HepG2 (cell line): ENCODE data around the gene CKAP2L. TPM values are rescaled to one million over a fixed set of nuclear protein-coding genes. Genes with fewer than 3 reads are reported as not detected.

Source experiments
- ATAC-seq: fragments of 200-7000 bp; cut with Tn5 transposase; 3 replicates; pipeline ENCODE4 v1.9.1; 2020; ENCODE audit warnings: mild to moderate bottlenecking, moderate library complexity
- BruUV-seq: library from RNA; stranded (reverse); fragments of 400-500 nt; replicated peaks from 2 replicates; lab custom pipeline; 2021; lab: Mats Ljungman, UMichigan
- CTCF ChIA-PET: fragments of 300-600 bp; formaldehyde crosslinking; extraction: SDS; loops from one replicate; lab custom pipeline; 2021; ENCODE audit warnings: low total read pairs, inconsistent platforms, low intra/inter-chr PET ratio; lab: Yijun Ruan, JAX
- POLR2A ChIA-PET: fragments of 350-600 bp; sonication (Branson Sonifier 250); formaldehyde crosslinking; loops from one replicate; lab custom pipeline; 2020; ENCODE audit warnings: antibody characterized with exemption, inconsistent platforms; lab: Yijun Ruan, JAX
- DNase-seq: peaks from one replicate; pipeline ENCODE4 v3.0.0-alpha.2; 2015; ENCODE audit warnings: low spot score
- FAIRE-seq: peaks from 3 replicates; lab custom pipeline; 2011; peaks lifted over from hg19 to GRCh38; lab: Jason Lieb, UNC
- H2AFZ ChIP-seq: one replicate; pipeline ENCODE4 v1.6.1; 2011; ENCODE audit warnings: low read length, inconsistent platforms
- H3K27ac ChIP-seq: fragments of 300-600 bp; 3 replicates; pipeline ENCODE4 v1.8.0; 2011; ENCODE audit warnings: mixed run types, mild to moderate bottlenecking, mixed read lengths, low read length, inconsistent platforms; ENCODE audit not compliant: insufficient read depth; ENCODE audit errors: extremely low read length
- H3K27me3 ChIP-seq, 2 experiments: fragments of 200-600 bp in 1 of 2; 2 replicates in 1 of 2; 3 replicates in 1 of 2; pipeline versions ENCODE4 v1.6.0 to v1.8.0; 2011; ENCODE audit warnings: low read length in 2 of 2, mild to moderate bottlenecking in 2 of 2, moderate library complexity in 2 of 2, inconsistent platforms in 1 of 2; ENCODE audit not compliant: insufficient read depth in 2 of 2, control insufficient read depth in 1 of 2
- H3K36me3 ChIP-seq, 2 experiments: fragments of 200-600 bp in 1 of 2; replicated peaks in 1 of 2; 2 replicates in 1 of 2; 3 replicates in 1 of 2; pipeline versions ENCODE4 v1.5.1 to v1.8.0; 2011; ENCODE audit warnings: low read length in 2 of 2, inconsistent platforms in 1 of 2; ENCODE audit not compliant: insufficient read depth in 2 of 2, control insufficient read depth in 1 of 2
- H3K4me1 ChIP-seq: 2 replicates; pipeline ENCODE4 v1.5.1; 2012; ENCODE audit warnings: low read length, inconsistent platforms; ENCODE audit not compliant: insufficient read depth
- H3K4me2 ChIP-seq: 2 replicates; pipeline ENCODE4 v1.6.0; 2011; ENCODE audit warnings: low read depth, low read length, inconsistent platforms
- H3K4me3 ChIP-seq, 3 experiments: fragments of 200-600 bp in 1 of 3; sonication (generic), shearing (Covaris generic) in 1 of 3; replicated peaks in 1 of 3; 2 replicates each; pipeline ENCODE4 v1.5.1; 2011 to 2016; ENCODE audit warnings: low read length in 3 of 3, inconsistent platforms in 2 of 3, low read depth in 2 of 3, mild to moderate bottlenecking in 2 of 3, control low read depth in 1 of 3, mixed read lengths in 1 of 3; ENCODE audit not compliant: insufficient read depth in 1 of 3
- H3K79me2 ChIP-seq: one replicate; pipeline ENCODE4 v1.6.1; 2011; ENCODE audit warnings: low read length, inconsistent platforms; ENCODE audit not compliant: insufficient read depth
- H3K9ac ChIP-seq: 2 replicates; pipeline ENCODE4 v1.6.0; 2011; ENCODE audit warnings: mild to moderate bottlenecking, low read depth, low read length, inconsistent platforms; ENCODE audit not compliant: insufficient read depth
- H3K9me3 ChIP-seq: 2 replicates; pipeline ENCODE4 v1.5.1; 2012; ENCODE audit warnings: mild to moderate bottlenecking, low read length
- H4K20me1 ChIP-seq: 2 replicates; pipeline ENCODE4 v1.6.0; 2011; ENCODE audit warnings: inconsistent platforms, mild to moderate bottlenecking, low read length, moderate library complexity; ENCODE audit not compliant: insufficient read depth
- BRD4 ChIP-seq: sonication (generic); formaldehyde crosslinking; IDR thresholded peaks from 2 replicates; pipeline ENCODE4 v1.4.0; 2020; ENCODE audit warnings: missing genetic modification reagents
- IKZF1 ChIP-seq: fragments of 450-650 bp; IDR thresholded peaks from 2 replicates; pipeline ENCODE4 v1.7.1; 2016
- JUND ChIP-seq: sonication (generic); formaldehyde crosslinking; IDR thresholded peaks from 2 replicates; pipeline ENCODE4 v1.8.0; 2022; ENCODE audit warnings: mild to moderate bottlenecking, missing genetic modification reagents
- ZNF484 ChIP-seq: sonication (generic); formaldehyde crosslinking; IDR thresholded peaks from 2 replicates; pipeline ENCODE4 v1.5.1; 2020; ENCODE audit warnings: mild to moderate bottlenecking, low read depth, missing genetic modification reagents, borderline replicate concordance
- ZNF564 ChIP-seq: sonication (generic); formaldehyde crosslinking; IDR thresholded peaks from 2 replicates; pipeline ENCODE4 v1.8.1; 2023; ENCODE audit warnings: mild to moderate bottlenecking, missing genetic modification reagents
- ZNF749 ChIP-seq: sonication (generic); formaldehyde crosslinking; IDR thresholded peaks from 2 replicates; pipeline ENCODE4 v1.8.0; 2022; ENCODE audit warnings: mild to moderate bottlenecking, missing genetic modification reagents, moderate library complexity, borderline replicate concordance
- ZNF781 ChIP-seq: sonication (generic); formaldehyde crosslinking; IDR thresholded peaks from 2 replicates; pipeline ENCODE4 v1.5.1; 2020; ENCODE audit warnings: borderline replicate concordance, mild to moderate bottlenecking, missing genetic modification reagents; ENCODE audit errors: not compliant biosample characterization
- WGBS: methylation state at CpG from one replicate; pipeline ENCODE4 v1.1.6; 2017; ENCODE audit warnings: low lambda C conversion rate; 5-methylcytosine and 5-hydroxymethylcytosine counted together
- in situ Hi-C: cut with HindIII; loops from 2 replicates; pipeline ENCODE4 v1.10.0; 2017; ENCODE audit warnings: low pct_unique_long_range_greater_than_20kb; ENCODE audit not compliant: extremely low pct_ligation_motif_present
- intact Hi-C: fragments of 100-400 bp; cut with micrococcal nuclease; formaldehyde crosslinking; loops from one replicate; pipeline ENCODE4 v1.10.0; 2022; ENCODE audit not compliant: unreplicated experiment
- polyA plus RNA-seq, 8 experiments: library from polyadenylated mRNA; depleted of rRNA in 3 of 8; stranded (reverse) in 7 of 8; unstranded in 1 of 8; fragments of >200 nt; fragmentation: Illumina TruSeq in 4 of 8; extraction: Trizol in 4 of 8; gene quantifications; 2 replicates each; pipeline versions ENCODE4 v1.2.1 to v1.2.3, GENCODE V29; 2011 to 2016; ENCODE audit warnings: low read depth in 4 of 8, missing spikeins in 1 of 8, mixed read lengths in 1 of 8; ENCODE audit not compliant: insufficient read depth in 1 of 8
- total RNA-seq, 5 experiments: library from RNA; depleted of rRNA; stranded (reverse); fragments of >200 nt; fragmentation: Illumina TruSeq; extraction: Trizol; gene quantifications; 2 replicates each; pipeline ENCODE4 v1.2.3, GENCODE V29; 2016; ENCODE audit warnings: low read depth in 1 of 5
- TF ChIP-seq, protein P1 (sequence below): sonication (generic); formaldehyde crosslinking; IDR thresholded peaks from 2 replicates; pipeline ENCODE4 v1.4.0; 2020; ENCODE audit warnings: mild to moderate bottlenecking, missing genetic modification reagents

Gene CKAP2L
- total and polyA plus RNA-seq, 2 of the 13 experiments (the other 11 are each of a cell fraction or from before 2014, with no cell fraction given): 7.1 to 9.5 TPM

GRCh38 chr2:112798979-112799975 is 34.9 kb upstream of the CKAP2L start:
- TF ChIP-seq, protein P1, sequence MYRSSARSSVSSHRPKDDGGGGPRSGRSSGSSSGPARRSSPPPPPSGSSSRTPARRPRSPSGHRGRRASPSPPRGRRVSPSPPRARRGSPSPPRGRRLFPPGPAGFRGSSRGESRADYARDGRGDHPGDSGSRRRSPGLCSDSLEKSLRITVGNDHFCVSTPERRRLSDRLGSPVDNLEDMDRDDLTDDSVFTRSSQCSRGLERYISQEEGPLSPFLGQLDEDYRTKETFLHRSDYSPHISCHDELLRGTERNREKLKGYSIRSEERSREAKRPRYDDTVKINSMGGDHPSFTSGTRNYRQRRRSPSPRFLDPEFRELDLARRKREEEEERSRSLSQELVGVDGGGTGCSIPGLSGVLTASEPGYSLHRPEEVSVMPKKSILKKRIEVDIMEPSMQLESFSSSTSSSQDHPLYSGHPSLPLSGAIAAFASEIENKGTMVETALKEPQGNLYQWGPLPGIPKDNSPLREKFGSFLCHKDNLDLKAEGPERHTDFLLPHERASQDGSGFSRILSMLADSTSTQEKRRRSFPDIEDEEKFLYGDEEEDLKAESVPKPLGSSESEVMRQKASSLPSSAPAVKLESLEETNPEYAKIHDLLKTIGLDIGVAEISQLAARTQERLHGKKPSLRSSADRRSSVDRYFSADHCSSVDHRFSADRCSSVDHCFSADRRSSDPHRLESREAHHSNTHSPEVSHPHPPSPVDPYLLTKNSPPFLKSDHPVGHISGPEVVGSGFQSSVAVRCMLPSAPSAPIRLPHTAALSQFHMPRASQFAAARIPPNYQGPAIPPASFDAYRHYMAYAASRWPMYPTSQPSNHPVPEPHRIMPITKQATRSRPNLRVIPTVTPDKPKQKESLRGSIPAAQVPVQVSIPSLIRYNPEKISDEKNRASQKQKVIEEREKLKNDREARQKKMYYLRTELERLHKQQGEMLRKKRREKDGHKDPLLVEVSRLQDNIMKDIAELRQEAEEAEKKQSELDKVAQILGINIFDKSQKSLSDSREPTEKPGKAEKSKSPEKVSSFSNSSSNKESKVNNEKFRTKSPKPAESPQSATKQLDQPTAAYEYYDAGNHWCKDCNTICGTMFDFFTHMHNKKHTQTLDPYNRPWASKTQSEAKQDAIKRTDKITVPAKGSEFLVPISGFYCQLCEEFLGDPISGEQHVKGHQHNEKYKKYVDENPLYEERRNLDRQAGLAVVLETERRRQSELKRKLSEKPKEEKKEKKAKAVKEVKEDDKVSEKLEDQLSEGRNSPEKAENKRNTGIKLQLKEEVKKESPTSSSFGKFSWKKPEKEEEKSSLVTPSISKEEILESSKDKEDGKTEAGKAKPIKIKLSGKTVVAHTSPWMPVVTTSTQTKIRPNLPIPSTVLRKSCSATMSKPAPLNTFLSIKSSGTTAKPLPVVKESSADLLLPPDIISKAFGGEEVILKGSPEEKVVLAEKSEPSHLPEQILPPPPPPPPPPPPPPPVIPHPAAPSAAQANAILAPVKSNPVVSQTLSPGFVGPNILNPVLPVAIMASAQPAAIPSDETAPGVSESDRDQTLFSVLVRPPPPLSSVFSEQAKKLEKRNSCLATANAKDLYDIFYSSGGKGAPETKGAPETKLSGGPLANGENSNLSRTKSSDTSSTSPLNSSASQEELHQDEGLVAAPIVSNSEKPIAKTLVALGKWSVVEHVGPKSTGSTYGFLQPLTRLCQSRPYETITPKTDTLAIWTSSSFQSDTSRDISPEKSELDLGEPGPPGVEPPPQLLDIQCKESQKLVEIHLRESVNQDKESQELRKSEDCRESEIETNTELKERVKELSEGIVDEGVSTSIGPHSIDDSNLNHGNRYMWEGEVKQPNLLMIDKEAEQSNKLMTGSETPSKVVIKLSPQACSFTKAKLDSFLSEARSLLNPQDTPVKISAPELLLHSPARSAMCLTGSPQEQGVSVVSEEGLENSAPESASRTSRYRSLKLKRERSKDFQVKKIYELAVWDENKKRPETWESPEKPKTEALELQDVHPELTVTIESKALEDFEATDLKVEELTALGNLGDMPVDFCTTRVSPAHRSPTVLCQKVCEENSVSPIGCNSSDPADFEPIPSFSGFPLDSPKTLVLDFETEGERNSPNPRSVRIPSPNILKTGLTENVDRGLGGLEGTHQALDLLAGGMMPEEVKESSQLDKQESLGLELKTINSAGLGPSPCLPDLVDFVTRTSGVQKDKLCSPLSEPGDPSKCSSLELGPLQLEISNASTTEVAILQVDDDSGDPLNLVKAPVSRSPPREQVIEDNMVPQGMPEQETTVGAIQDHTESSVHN: no peak
- TF ChIP-seq IKZF1 (no peak), ZNF781 (CRISPR knock-in tag) (no peak), BRD4 (no peak), ZNF484 (no peak), ZNF749 (CRISPR knock-in tag) (no peak), JUND (CRISPR knock-in tag) (no peak), ZNF564 (CRISPR knock-in tag) (no peak)
- H2AFZ ChIP-seq: no peak overlapping the region
- no peak for FAIRE-seq
- no peaks in the 10 kb centered on the region for H3K36me3 ChIP-seq
- H3K9me3 ChIP-seq: no peaks in the 10 kb centered on the region
- H3K27me3 ChIP-seq: no peaks in the 10 kb centered on the region
- ChIA-PET CTCF (no interaction called here), POLR2A (no interaction called here)
- no peak overlapping the region for H3K9ac ChIP-seq
- no peak overlapping the region for H3K4me3 ChIP-seq
- WGBS: 89% methylated on average over 8 of the region's 8 CpGs
- peaks cover 35% of the 10 kb centered on the region for H3K4me1 ChIP-seq
- no peak overlapping the region for H3K27ac ChIP-seq
- no peak for DNase-seq
- intact Hi-C loops (no loop called here), in situ Hi-C loops (no loop called here)
- no peak for ATAC-seq
- H3K4me2 ChIP-seq: no peak overlapping the region
- no peaks in the 10 kb centered on the region for H3K79me2 ChIP-seq
- BruUV-seq: no TSS peak
- H4K20me1 ChIP-seq: no peaks in the 10 kb centered on the region
